K562 treated with DMSO at 1 percent for 4 hours (cell line): ENCODE data around the gene FAM240B. TPM values are rescaled to one million over a fixed set of nuclear protein-coding genes. Genes with fewer than 3 reads are reported as not detected.

Experiments used
- total RNA-seq: library from RNA; unstranded; fragments of 300-600 nt; gene quantifications from 2 replicates; pipeline ENCODE4 v1.2.3, GENCODE V29; 2022; ENCODE audit not compliant: insufficient read depth

The FAM240B gene
- not detected in 2 replicates for total RNA-seq

DNA sequence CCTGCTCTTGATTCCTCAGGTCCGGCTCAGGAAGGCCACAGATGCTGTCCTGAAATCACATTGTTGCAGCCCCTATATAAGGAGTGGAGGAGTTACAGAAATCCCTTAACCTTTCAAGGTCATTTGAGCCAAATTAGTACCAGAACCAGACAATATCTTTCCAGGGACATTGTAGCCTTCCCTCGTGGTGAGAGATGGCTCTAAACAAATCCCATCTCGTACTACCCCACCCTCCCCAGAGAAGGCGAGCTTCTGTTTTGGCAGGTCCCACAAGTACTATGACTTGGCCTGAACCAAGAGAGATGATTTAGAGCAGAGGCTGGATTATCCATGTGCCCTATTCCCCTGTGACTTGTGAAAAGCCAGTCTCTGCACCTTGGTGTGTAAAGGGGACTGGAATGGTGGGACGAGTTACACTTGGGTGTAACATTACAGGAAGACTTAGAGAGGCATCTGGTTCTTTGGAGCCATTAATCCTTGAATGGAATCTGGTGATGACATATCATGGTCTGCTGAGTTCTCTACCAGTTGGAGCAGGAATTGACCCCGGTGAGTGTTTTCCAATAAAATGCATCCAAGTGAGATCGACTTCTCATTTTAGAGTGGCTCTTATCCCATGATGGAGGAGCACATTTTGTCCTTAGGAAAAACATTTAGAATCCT, at the start of gene FAM240B:
Gene FAM240B (minus strand): TSS at position 51 of the 663 bp plus-strand sequence. CDS start 16,134 bp downstream, outside the sequence.

Other genes starting within 250 kb of the FAM240B start
- not detected in 2 replicates for gene ANKRD18A, start 99.5 kb downstream of the FAM240B start, total RNA-seq